ENCODE results near the gene ABLIM3. TPM values are rescaled to one million over a fixed set of nuclear protein-coding genes. Genes with fewer than 3 reads are reported as not detected.

The ABLIM3 gene
- total RNA-seq, 1 donor from 2014 or later, result 131 TPM

GRCh38 chr5:149304195-149305078 lies 163.1 kb downstream of the ABLIM3 start:
- ATAC-seq (ENCODE audit: poor library complexity) (peak; percentile 30), DNase-seq (peak; percentile 51)
- intact Hi-C loops (cut with DNase I), result no loop called here

GRCh38 chr5:149309354-149309753 lies 168.1 kb downstream of the ABLIM3 start:
- intact Hi-C loops (cut with DNase I), result no loop called here
- DNase-seq (no peak), ATAC-seq (ENCODE audit: poor library complexity) (no peak)

Other genes with a start within 250 kb of the ABLIM3 start
- 16.7 TPM for gene SH3TC2, start 78.4 kb upstream of the ABLIM3 start, total RNA-seq
- 42.2 TPM for gene AFAP1L1, start 130.4 kb downstream of the ABLIM3 start, total RNA-seq
- 9.0 TPM for gene GRPEL2, start 204.0 kb downstream of the ABLIM3 start, total RNA-seq
- 2.0 TPM for gene PCYOX1L, start 216.6 kb downstream of the ABLIM3 start, total RNA-seq
- not detected for gene IL17B, start 237.8 kb downstream of the ABLIM3 start, total RNA-seq